Measurements from ENCODE around the gene GHR. TPM values are rescaled to one million over a fixed set of nuclear protein-coding genes. Genes with fewer than 3 reads are reported as not detected.
"Not testable (repeated sequence)": the region's sequence is repeated elsewhere in the genome, so short reads cannot be mapped to it uniquely, and the experiment has no call there.

GHR gene
- total RNA-seq, 4 donors from 2014 or later, result 0.40 to 11.6 (median 7.6) TPM

DNA sequence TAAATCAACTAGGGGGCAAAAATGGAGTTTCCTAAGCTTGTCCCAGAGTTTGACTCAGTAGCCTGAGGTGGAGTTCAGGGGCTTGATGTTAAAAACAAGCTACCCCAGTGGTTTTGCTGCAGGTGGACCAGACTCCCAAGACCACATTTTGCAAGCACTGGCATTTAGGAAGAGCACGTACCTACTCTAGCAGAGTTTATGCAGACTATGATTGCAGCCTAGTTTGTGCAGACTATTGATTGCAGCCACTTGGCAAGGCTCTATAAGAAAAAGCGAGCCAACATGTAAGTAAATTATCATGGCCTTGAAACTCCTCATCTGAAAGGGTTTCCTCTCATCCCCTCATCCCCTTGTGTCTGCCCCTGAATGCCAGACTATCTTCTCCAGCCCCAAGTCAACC lies 231.4 kb downstream of the GHR start:
- TF ChIP-seq, protein P1, sequence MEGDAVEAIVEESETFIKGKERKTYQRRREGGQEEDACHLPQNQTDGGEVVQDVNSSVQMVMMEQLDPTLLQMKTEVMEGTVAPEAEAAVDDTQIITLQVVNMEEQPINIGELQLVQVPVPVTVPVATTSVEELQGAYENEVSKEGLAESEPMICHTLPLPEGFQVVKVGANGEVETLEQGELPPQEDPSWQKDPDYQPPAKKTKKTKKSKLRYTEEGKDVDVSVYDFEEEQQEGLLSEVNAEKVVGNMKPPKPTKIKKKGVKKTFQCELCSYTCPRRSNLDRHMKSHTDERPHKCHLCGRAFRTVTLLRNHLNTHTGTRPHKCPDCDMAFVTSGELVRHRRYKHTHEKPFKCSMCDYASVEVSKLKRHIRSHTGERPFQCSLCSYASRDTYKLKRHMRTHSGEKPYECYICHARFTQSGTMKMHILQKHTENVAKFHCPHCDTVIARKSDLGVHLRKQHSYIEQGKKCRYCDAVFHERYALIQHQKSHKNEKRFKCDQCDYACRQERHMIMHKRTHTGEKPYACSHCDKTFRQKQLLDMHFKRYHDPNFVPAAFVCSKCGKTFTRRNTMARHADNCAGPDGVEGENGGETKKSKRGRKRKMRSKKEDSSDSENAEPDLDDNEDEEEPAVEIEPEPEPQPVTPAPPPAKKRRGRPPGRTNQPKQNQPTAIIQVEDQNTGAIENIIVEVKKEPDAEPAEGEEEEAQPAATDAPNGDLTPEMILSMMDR (IDR thresholded peaks at IDR 0.05), result no peak
- TF ChIP-seq POLR2AphosphoS5 (IDR thresholded peaks at IDR 0.05) (no peak), EP300 (IDR thresholded peaks at IDR 0.05; ENCODE audit: low read depth) (no peak), POLR2A (IDR thresholded peaks at IDR 0.05) (no peak)
- H3K27me3 ChIP-seq, result no peaks in the 10 kb centered on the region
- no peak for DNase-seq
- no peaks in the 10 kb centered on the region for H3K9me3 ChIP-seq
- peaks cover 0 to 6% (median 0%) of the 10 kb centered on the region in 4 donors for H3K4me1 ChIP-seq
- no peak overlapping the region for H3K27ac ChIP-seq
- in situ Hi-C loops (cut with MboI; ENCODE audit: low pct_ligation_motif_present in 1 of 4, low pct_unique_long_range_greater_than_20kb in 1 of 4, low sequenced_read_pairs in 3 of 4) (no loop called here), intact Hi-C loops (cut with DNase I; ENCODE audit: low total_unique reads) (no loop called here)
- WGBS, 2 donors (ENCODE audit: low coverage in 1 of 2), result 81 to 100% methylated on average over 2 of the region's 2 CpGs
- H3K4me3 ChIP-seq, result no peak overlapping the region
- no peaks in the 10 kb centered on the region for H3K36me3 ChIP-seq

DNA sequence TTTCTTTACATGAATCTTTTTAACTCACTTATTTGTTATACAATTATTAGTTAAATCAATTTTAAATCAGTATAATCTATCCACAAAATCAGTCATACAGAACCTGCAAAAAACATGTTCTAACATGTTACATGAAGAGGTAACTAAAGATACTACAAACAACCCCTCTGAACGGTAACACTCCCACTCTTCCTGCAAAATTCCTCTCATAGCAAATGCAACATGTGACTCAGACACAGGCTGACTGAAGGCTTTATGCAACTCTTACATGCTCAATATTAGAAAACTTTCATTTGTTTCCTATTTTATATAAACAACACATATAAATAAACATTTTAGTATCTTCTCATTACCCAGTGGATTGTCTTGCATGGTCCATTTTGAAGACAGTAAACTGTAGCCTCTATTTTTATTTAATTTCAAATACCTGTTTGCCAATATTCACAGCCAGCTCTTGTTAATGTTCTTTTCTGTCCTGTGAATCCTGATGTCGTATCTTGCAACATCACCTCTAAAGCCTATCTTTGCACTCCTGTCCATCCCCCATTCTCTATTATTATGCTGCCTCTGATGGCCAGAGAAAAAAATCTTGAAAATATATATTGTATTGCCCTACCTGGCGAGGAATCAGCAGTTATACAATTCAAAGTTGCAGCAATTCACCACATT lies 232.9 kb downstream of the GHR start:
- no peak overlapping the region for H3K27ac ChIP-seq
- H3K4me3 ChIP-seq, result no peak overlapping the region
- H3K27me3 ChIP-seq, result no peaks in the 10 kb centered on the region
- TF ChIP-seq, protein P1 (IDR thresholded peaks at IDR 0.05), result no peak
- no peak for TF ChIP-seq POLR2A (IDR thresholded peaks at IDR 0.05)
- H3K36me3 ChIP-seq, result no peaks in the 10 kb centered on the region
- no peak for DNase-seq
- peaks cover 0 to 6% (median 0%) of the 10 kb centered on the region in 4 donors for H3K4me1 ChIP-seq
- in situ Hi-C loops (cut with MboI; ENCODE audit: low pct_ligation_motif_present in 1 of 4, low pct_unique_long_range_greater_than_20kb in 1 of 4, low sequenced_read_pairs in 3 of 4), result no loop called here
- intact Hi-C loops (cut with DNase I; ENCODE audit: low total_unique reads), result no loop called here
- no peaks in the 10 kb centered on the region for H3K9me3 ChIP-seq
- 53 to 75% methylated on average over 3 of the region's 3 CpGs for WGBS, 2 donors (ENCODE audit: low coverage in 1 of 2)

DNA sequence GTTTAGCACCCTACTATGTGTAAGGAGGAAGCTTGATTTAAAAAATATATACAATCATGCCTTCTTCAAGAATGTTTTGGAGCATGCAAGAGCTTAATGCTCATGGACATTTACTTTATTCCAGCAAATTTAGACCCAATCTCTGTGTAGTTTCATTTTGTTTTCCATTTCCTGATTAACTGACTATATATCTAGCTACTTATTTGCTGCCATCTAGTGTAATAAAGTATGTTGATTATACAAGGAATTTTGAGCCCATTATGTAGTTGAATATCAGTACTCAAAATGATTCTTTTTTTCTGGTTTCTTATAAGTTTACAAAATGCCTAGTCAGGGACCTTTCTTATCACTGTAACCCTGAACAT lies 233.4 kb downstream of the GHR start:
- in situ Hi-C loops (cut with MboI; ENCODE audit: low pct_ligation_motif_present in 1 of 4, low pct_unique_long_range_greater_than_20kb in 1 of 4, low sequenced_read_pairs in 3 of 4), result no loop called here
- H3K27ac ChIP-seq, result no peak overlapping the region
- peaks cover 0 to 6% (median 0%) of the 10 kb centered on the region in 4 donors for H3K4me1 ChIP-seq
- no peak for TF ChIP-seq POLR2A (IDR thresholded peaks at IDR 0.05)
- TF ChIP-seq, protein P1 (IDR thresholded peaks at IDR 0.05), result peak in 1 of 5 experiments; percentile 14
- no peaks in the 10 kb centered on the region for H3K27me3 ChIP-seq
- H3K36me3 ChIP-seq, result no peaks in the 10 kb centered on the region
- intact Hi-C loops (cut with DNase I; ENCODE audit: low total_unique reads), result no loop called here
- H3K4me3 ChIP-seq, result no peak overlapping the region
- no peak for DNase-seq
- no peaks in the 10 kb centered on the region for H3K9me3 ChIP-seq

DNA sequence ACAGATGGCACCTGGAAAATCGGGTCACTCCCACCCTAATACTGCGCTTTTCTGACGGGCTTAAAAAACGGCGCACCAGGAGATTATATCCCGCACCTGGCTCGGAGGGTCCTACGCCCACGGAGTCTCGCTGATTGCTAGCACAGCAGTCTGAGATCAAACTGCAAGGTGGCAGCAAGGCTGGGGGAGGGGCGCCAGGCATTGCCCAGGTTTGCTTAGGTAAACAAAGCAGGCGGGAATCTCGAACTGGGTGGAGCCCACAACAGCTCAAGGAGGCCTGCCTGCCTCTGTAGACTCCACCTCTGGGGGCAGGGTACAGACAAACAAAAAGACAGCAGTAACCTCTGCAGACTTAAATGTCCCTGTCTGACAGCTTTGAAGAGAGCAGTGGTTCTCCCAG lies 236.6 kb downstream of the GHR start:
- H3K36me3 ChIP-seq; DNase-seq; H3K4me3 ChIP-seq; intact Hi-C loops (cut with DNase I; ENCODE audit: low total_unique reads); in situ Hi-C loops (cut with MboI; ENCODE audit: low pct_ligation_motif_present in 1 of 4, low pct_unique_long_range_greater_than_20kb in 1 of 4, low sequenced_read_pairs in 3 of 4); H3K4me1 ChIP-seq; H3K9me3 ChIP-seq; H3K27ac ChIP-seq; H3K27me3 ChIP-seq: not testable (repeated sequence)
- WGBS, 2 donors (ENCODE audit: low coverage in 1 of 2), result 69 to 72% methylated on average over 3 to 7 of the region's 13 CpGs

DNA sequence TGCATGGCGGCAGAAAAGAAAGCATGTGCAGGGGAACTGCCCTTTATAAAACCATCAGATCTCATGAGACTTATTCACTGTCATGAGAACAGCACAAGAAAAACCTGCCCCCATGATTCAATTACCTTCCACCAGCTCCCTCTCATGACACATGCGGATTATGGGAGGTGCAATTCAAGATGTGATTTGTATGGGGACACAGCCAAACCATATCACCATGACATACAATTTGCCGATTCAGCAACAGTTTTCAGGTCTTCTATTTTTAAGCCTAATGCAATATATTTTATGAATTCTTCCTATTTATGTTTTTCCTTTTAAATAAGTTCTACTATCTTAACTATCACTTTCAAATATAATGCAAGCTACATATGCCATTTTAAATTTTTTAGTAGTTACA lies 242.6 kb downstream of the GHR start:
- no peak for DNase-seq
- no peak overlapping the region for H3K27ac ChIP-seq
- no peak overlapping the region for H3K4me3 ChIP-seq
- no peaks in the 10 kb centered on the region for H3K4me1 ChIP-seq
- in situ Hi-C loops (cut with MboI; ENCODE audit: low pct_ligation_motif_present in 1 of 4, low pct_unique_long_range_greater_than_20kb in 1 of 4, low sequenced_read_pairs in 3 of 4), result no loop called here
- no peaks in the 10 kb centered on the region for H3K36me3 ChIP-seq
- WGBS, 2 donors (ENCODE audit: low coverage in 1 of 2), result 87 to 95% methylated on average over 3 of the region's 3 CpGs
- H3K27me3 ChIP-seq, result no peaks in the 10 kb centered on the region
- TF ChIP-seq POLR2AphosphoS5 (IDR thresholded peaks at IDR 0.05) (no peak), POLR2A (IDR thresholded peaks at IDR 0.05) (no peak), EP300 (IDR thresholded peaks at IDR 0.05; ENCODE audit: low read depth) (no peak)
- TF ChIP-seq, protein P1 (IDR thresholded peaks at IDR 0.05), result no peak
- intact Hi-C loops (cut with DNase I; ENCODE audit: low total_unique reads), result no loop called here
- H3K9me3 ChIP-seq, result no peaks in the 10 kb centered on the region
